A673 (cell line): ENCODE results near the gene ASB6. TPM values are rescaled to one million over a fixed set of nuclear protein-coding genes. Genes with fewer than 3 reads are reported as not detected.

Experiments
- BruUV-seq: library from RNA; stranded (reverse); fragments of 400-500 nt; replicated peaks from 2 replicates; lab custom pipeline; 2021; lab: Mats Ljungman, UMichigan
- CTCF ChIA-PET: fragments of 300-600 bp; sonication (Branson Sonifier 250); formaldehyde crosslinking; loops from one replicate; lab custom pipeline; 2022; ENCODE audit warnings: antibody characterized with exemption; lab: Charles Lee
- POLR2A ChIA-PET: fragments of 300-600 bp; sonication (Branson Sonifier 250); formaldehyde crosslinking; loops from one replicate; lab custom pipeline; 2022; ENCODE audit warnings: antibody characterized with exemption; ENCODE audit not compliant: low non-redundant PET; lab: Charles Lee
- DNase-seq: peaks from one replicate; pipeline ENCODE4 v3.0.0-alpha.2; 2015; ENCODE audit warnings: low spot score
- H3K27ac ChIP-seq: fragments of 200-600 bp; sonication (generic); 2 replicates; pipeline ENCODE4 v1.5.1; 2016; ENCODE audit warnings: mixed run types, low read depth, mild to moderate bottlenecking, mixed read lengths, antibody characterized with exemption, low read length; ENCODE audit not compliant: poor library complexity, severe bottlenecking
- H3K27me3 ChIP-seq: fragments of 200-600 bp; sonication (generic); replicated peaks from 2 replicates; pipeline ENCODE4 v1.6.1; 2017; ENCODE audit warnings: mixed run types, low read depth, mild to moderate bottlenecking, mixed read lengths, antibody characterized with exemption, low read length; ENCODE audit not compliant: insufficient read depth, poor library complexity
- H3K36me3 ChIP-seq: fragments of 200-600 bp; sonication (generic); 2 replicates; pipeline ENCODE4 v1.6.1; 2016; ENCODE audit warnings: mixed run types, mild to moderate bottlenecking, mixed read lengths, antibody characterized with exemption, low read length; ENCODE audit not compliant: insufficient read depth, poor library complexity, severe bottlenecking
- H3K4me1 ChIP-seq: fragments of 200-600 bp; sonication (generic); 2 replicates; pipeline ENCODE4 v1.6.1; 2017; ENCODE audit warnings: mixed run types, mild to moderate bottlenecking, mixed read lengths, antibody characterized with exemption, low read length; ENCODE audit not compliant: insufficient read depth, poor library complexity, severe bottlenecking
- H3K4me3 ChIP-seq: fragments of 200-600 bp; sonication (generic); 2 replicates; pipeline ENCODE4 v1.5.1; 2016; ENCODE audit warnings: low read depth, mixed run types, mild to moderate bottlenecking, mixed read lengths, low read length; ENCODE audit not compliant: poor library complexity, severe bottlenecking
- H3K9me3 ChIP-seq: fragments of 200-600 bp; sonication (generic); 2 replicates; pipeline ENCODE4 v1.6.1; 2016; ENCODE audit warnings: mixed run types, low read depth, mild to moderate bottlenecking, mixed read lengths, antibody characterized with exemption, low read length; ENCODE audit not compliant: poor library complexity, severe bottlenecking
- EZH2 ChIP-seq: fragments of 200-600 bp; sonication (generic); IDR thresholded peaks from 2 replicates; pipeline ENCODE4 v1.6.1; 2017; ENCODE audit warnings: borderline replicate concordance, low read depth, mild to moderate bottlenecking, mixed read lengths, antibody characterized with exemption, low read length; ENCODE audit not compliant: poor library complexity, severe bottlenecking
- intact Hi-C: fragments of 100-400 bp; cut with micrococcal nuclease; formaldehyde crosslinking; loops from one replicate; pipeline ENCODE4 v1.10.0; 2022; ENCODE audit not compliant: unreplicated experiment
- total RNA-seq: library from RNA; stranded (reverse); gene quantifications from 2 replicates; pipeline ENCODE4 v1.2.3, GENCODE V29; 2021
- TF ChIP-seq, protein P1 (sequence below): fragments of 300-800, 200-600 bp; sonication (generic); conservative IDR thresholded peaks from 2 replicates; pipeline ENCODE4 v1.5.1; 2017; ENCODE audit warnings: low read depth, mild to moderate bottlenecking, antibody characterized with exemption, low read length, moderate library complexity, mixed read lengths

The ASB6 gene
- total RNA-seq, 1 experiment from 2014 or later, result 36.5 TPM

DNA sequence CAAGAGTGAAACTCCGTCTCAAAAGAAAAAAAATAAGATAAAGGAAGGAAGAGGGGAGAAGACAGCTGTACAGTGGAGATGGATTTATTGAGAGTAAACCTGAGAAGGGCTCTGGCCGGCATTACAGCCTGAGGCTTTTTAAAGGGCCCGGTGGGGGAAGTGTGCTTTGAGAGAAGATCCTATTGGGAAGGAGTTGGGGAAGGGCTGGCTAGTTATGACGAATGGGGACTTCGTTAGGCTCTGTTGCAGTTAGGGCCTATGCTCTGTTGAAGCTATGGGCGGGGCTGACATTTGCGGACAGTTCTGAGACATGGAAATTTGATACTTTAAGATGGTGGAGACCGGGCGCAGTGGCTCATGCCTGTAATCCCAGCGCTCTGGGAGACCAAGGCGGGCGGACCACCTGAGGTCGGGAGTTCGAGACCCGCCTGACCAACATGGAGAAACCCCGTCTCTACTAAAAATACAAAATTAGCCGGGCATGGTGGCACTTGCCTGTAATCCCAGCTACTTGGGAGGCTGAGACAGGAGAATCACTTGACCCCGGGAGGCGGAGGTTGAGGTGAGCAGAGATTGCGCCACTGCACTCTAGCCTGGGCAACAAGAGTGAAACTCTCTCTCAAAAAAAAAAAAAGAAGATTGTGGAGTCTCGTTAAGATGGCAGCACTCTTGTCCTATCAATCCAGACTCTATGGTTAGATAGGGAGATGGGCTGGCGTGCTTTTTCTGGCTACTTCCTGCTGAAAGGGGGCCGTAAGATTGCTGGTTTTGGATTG is 54.3 kb downstream of the ASB6 start:
- H3K4me3 ChIP-seq, result no peak overlapping the region
- no peak for DNase-seq
- TF ChIP-seq, protein P1, sequence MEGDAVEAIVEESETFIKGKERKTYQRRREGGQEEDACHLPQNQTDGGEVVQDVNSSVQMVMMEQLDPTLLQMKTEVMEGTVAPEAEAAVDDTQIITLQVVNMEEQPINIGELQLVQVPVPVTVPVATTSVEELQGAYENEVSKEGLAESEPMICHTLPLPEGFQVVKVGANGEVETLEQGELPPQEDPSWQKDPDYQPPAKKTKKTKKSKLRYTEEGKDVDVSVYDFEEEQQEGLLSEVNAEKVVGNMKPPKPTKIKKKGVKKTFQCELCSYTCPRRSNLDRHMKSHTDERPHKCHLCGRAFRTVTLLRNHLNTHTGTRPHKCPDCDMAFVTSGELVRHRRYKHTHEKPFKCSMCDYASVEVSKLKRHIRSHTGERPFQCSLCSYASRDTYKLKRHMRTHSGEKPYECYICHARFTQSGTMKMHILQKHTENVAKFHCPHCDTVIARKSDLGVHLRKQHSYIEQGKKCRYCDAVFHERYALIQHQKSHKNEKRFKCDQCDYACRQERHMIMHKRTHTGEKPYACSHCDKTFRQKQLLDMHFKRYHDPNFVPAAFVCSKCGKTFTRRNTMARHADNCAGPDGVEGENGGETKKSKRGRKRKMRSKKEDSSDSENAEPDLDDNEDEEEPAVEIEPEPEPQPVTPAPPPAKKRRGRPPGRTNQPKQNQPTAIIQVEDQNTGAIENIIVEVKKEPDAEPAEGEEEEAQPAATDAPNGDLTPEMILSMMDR, result no peak
- TF ChIP-seq EZH2, result no peak
- H3K36me3 ChIP-seq, result no peaks in the 10 kb centered on the region
- CTCF ChIA-PET, result no interaction called here
- no peaks in the 10 kb centered on the region for H3K27me3 ChIP-seq
- intact Hi-C loops, result no loop called here
- no peaks in the 10 kb centered on the region for H3K9me3 ChIP-seq
- no peak overlapping the region for H3K27ac ChIP-seq
- POLR2A ChIA-PET, result no interaction called here
- BruUV-seq, result no TSS peak
- H3K4me1 ChIP-seq, result peaks cover 17% of the 10 kb centered on the region

DNA sequence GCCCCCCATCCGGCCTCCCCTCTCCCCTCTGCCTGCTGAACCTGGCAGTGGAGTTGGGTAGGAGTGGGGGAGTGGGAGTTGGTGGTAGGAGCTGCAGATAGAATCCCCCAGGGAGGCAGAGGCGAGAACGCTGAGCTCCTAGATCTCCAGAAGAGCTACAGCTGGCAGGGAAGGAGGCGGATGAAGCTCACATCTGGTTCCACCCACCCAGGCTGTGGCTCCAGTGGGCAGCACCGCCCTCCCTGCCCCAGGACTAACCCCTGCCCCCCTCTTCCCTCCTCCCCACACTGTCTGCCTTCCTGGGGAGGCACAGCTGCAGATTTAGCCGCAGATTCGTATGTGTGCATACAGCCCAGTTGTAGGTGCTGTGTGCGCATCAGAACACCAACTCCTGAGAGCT is 55.3 kb downstream of the ASB6 start:
- TF ChIP-seq, protein P1, result no peak
- no peak for TF ChIP-seq EZH2
- Histone ChIP-seq H3K9me3 (no peaks in the 10 kb centered on the region), H3K27ac (no peak overlapping the region), H3K27me3 (no peaks in the 10 kb centered on the region), H3K36me3 (no peaks in the 10 kb centered on the region), H3K4me3 (no peak overlapping the region), H3K4me1 (peaks cover 17% of the 10 kb centered on the region)
- CTCF ChIA-PET, result no interaction called here
- BruUV-seq, result no TSS peak
- DNase-seq, result no peak
- intact Hi-C loops, result no loop called here
- POLR2A ChIA-PET, result no interaction called here

DNA sequence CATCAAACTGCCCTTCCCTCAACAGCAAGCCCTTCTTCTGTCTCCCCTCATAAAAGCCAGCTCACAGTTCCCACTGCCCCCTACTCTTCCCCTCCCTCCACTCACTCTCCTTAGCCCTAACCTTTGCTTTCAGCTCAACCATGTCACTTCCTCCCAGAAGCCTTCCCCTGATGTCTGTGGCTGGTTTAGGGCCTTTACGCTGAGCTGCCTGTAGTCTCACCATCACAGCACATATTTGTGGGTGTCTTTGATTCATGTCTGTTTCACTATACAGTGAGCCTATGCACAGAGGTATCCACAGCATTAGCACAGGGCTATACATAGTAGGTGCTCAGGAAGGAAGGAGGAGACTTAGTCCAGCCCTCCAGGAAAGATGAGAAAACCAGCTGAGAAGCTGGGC is 55.7 kb downstream of the ASB6 start:
- Histone ChIP-seq H3K27me3 (no peaks in the 10 kb centered on the region), H3K4me1 (peaks cover 17% of the 10 kb centered on the region), H3K36me3 (no peaks in the 10 kb centered on the region), H3K4me3 (no peak overlapping the region), H3K27ac (no peak overlapping the region), H3K9me3 (no peaks in the 10 kb centered on the region)
- no TSS peak for BruUV-seq
- ChIA-PET CTCF (no interaction called here), POLR2A (no interaction called here)
- TF ChIP-seq EZH2, result no peak
- TF ChIP-seq, protein P1, result no peak
- no peak for DNase-seq
- intact Hi-C loops, result no loop called here
